OCI-LY7 (cell line): Measurements from ENCODE around the gene TAS1R1. TPM values are rescaled to one million over a fixed set of nuclear protein-coding genes. Genes with fewer than 3 reads are reported as not detected.

Experiments
- BruUV-seq: library from RNA; stranded (reverse); fragments of 400-500 nt; replicated peaks from 2 replicates; lab custom pipeline; 2021; lab: Mats Ljungman, UMichigan
- CTCF ChIA-PET: fragments of 300-600 bp; sonication (Branson Sonifier 250); formaldehyde crosslinking; loops from one replicate; lab custom pipeline; 2022; ENCODE audit warnings: antibody characterized with exemption; ENCODE audit not compliant: unreplicated experiment; lab: Charles Lee
- POLR2A ChIA-PET: fragments of 300-600 bp; sonication (Branson Sonifier 250); formaldehyde crosslinking; loops from one replicate; lab custom pipeline; 2022; ENCODE audit warnings: antibody characterized with exemption; lab: Charles Lee
- DNase-seq: peaks from one replicate; pipeline ENCODE4 v3.0.0-alpha.2; 2015; ENCODE audit warnings: low spot score
- H2AFZ ChIP-seq: fragments of 200-600 bp; sonication (generic), shearing (Covaris generic); 2 replicates; pipeline ENCODE4 v1.6.1; 2014; ENCODE audit warnings: mild to moderate bottlenecking, antibody characterized with exemption, low read length, moderate library complexity
- H3K27ac ChIP-seq: fragments of 200-600 bp; sonication (generic); 2 replicates; pipeline ENCODE4 v1.5.1; 2014; ENCODE audit warnings: mixed run types, low read depth, mild to moderate bottlenecking, moderate library complexity, low read length, inconsistent platforms; ENCODE audit not compliant: poor library complexity, severe bottlenecking
- H3K36me3 ChIP-seq: fragments of 200-600 bp; sonication (generic); 2 replicates; pipeline ENCODE4 v1.6.1; 2014; ENCODE audit warnings: mild to moderate bottlenecking, antibody characterized with exemption, low read length, moderate library complexity, mixed read lengths; ENCODE audit not compliant: insufficient read depth
- H3K4me1 ChIP-seq: fragments of 200-600 bp; sonication (generic); 2 replicates; pipeline ENCODE4 v1.5.1; 2014; ENCODE audit warnings: mild to moderate bottlenecking, low read length; ENCODE audit not compliant: insufficient read depth, poor library complexity, severe bottlenecking
- H3K4me2 ChIP-seq: fragments of 200-600 bp; sonication (generic); 2 replicates; pipeline ENCODE4 v1.6.1; 2014; ENCODE audit warnings: mild to moderate bottlenecking, low read length
- H3K4me3 ChIP-seq: fragments of 200-600 bp; sonication (generic); 2 replicates; pipeline ENCODE4 v1.5.1; 2014; ENCODE audit warnings: mild to moderate bottlenecking, low read depth, low read length; ENCODE audit not compliant: poor library complexity, severe bottlenecking
- H3K79me2 ChIP-seq: fragments of 200-600 bp; sonication (generic); 2 replicates; pipeline ENCODE4 v1.6.1; 2016; ENCODE audit warnings: low read depth, mild to moderate bottlenecking, low read length, moderate library complexity, mixed read lengths; ENCODE audit not compliant: insufficient read depth
- H3K9me2 ChIP-seq: fragments of 200-600 bp; sonication (generic); 2 replicates; pipeline ENCODE4 v1.6.1; 2016; ENCODE audit warnings: mild to moderate bottlenecking, low read length, mixed read lengths; ENCODE audit not compliant: insufficient read depth
- H3K9me3 ChIP-seq: fragments of 200-600 bp; sonication (generic); 2 replicates; pipeline ENCODE4 v1.6.1; 2014; ENCODE audit warnings: mild to moderate bottlenecking, mixed run types, low read length, mixed read lengths
- H4K20me1 ChIP-seq: fragments of 200-600 bp; sonication (generic); 2 replicates; pipeline ENCODE4 v1.6.1; 2014; ENCODE audit warnings: mild to moderate bottlenecking, antibody characterized with exemption, low read length, moderate library complexity, mixed read lengths; ENCODE audit not compliant: insufficient read depth
- CTCF ChIP-seq: fragments of 200-600 bp; sonication (generic); conservative IDR thresholded peaks from 2 replicates; pipeline ENCODE4 v1.5.1; 2014; ENCODE audit warnings: mild to moderate bottlenecking, antibody characterized with exemption, low read length, moderate library complexity, mixed read lengths
- EZH2phosphoT487 ChIP-seq: fragments of 200-600 bp; sonication (generic); IDR thresholded peaks from 2 replicates; pipeline ENCODE4 v1.6.1; 2018; ENCODE audit warnings: low read depth, borderline replicate concordance, mild to moderate bottlenecking, mixed run types, antibody characterized with exemption, low read length, moderate library complexity, mixed read lengths
- intact Hi-C: fragments of 100-400 bp; cut with micrococcal nuclease; formaldehyde crosslinking; loops from one replicate; pipeline ENCODE4 v1.10.0; 2022; ENCODE audit not compliant: unreplicated experiment
- total RNA-seq, 2 experiments: library from RNA; depleted of rRNA in 1 of 2; stranded (reverse); fragments of >200 nt in 1 of 2; shearing (Covaris generic) in 1 of 2; gene quantifications; 2 replicates each; pipeline ENCODE4 v1.2.3, GENCODE V29; 2014 to 2022

The TAS1R1 gene
- total RNA-seq, 2 experiments from 2014 or later: 0.11 TPM; not detected in 1

- Histone ChIP-seq H3K9me2 (no peaks in the 10 kb centered on the region), H3K36me3 (no peaks in the 10 kb centered on the region), H3K79me2 (no peaks in the 10 kb centered on the region), H3K27ac (no peak overlapping the region), H3K4me1 (peaks cover 12% of the 10 kb centered on the region), H3K4me2 (no peak overlapping the region), H2AFZ (no peak overlapping the region), H4K20me1 (no peaks in the 10 kb centered on the region), H3K9me3 (no peaks in the 10 kb centered on the region), H3K4me3 (no peak overlapping the region)
- no peak for DNase-seq
- TF ChIP-seq CTCF (no peak), EZH2phosphoT487 (no peak)
- intact Hi-C loops: no loop called here
- ChIA-PET CTCF (interaction anchor here (0.9 to 1.6 kb wide), 2 partner anchors 9 to 17 kb away, joined by 3 to 5 read pairs; partner anchors contain the start of genes NOL9 and ZBTB48), POLR2A (interaction anchor here (0.9 to 1.8 kb wide), 2 partner anchors 9 to 13 kb away, joined by 3 to 5 read pairs; partner anchors contain the start of gene ZBTB48)
- no TSS peak for BruUV-seq
These were observed 15.9 kb downstream of the TAS1R1 start for GRCh38 chr1:6570987-6571386.

- Histone ChIP-seq H3K4me2 (no peak overlapping the region), H3K4me1 (peaks cover 12% of the 10 kb centered on the region), H4K20me1 (no peaks in the 10 kb centered on the region), H3K36me3 (no peaks in the 10 kb centered on the region), H2AFZ (no peak overlapping the region), H3K9me3 (no peaks in the 10 kb centered on the region), H3K4me3 (no peak overlapping the region), H3K9me2 (no peaks in the 10 kb centered on the region), H3K79me2 (no peaks in the 10 kb centered on the region), H3K27ac (no peak overlapping the region)
- ChIA-PET POLR2A (no interaction called here), CTCF (no interaction called here)
- intact Hi-C loops: no loop called here
- no peak for DNase-seq
- TF ChIP-seq CTCF: no peak
- TF ChIP-seq EZH2phosphoT487: no peak
- no TSS peak for BruUV-seq
These were observed 17.7 kb downstream of the TAS1R1 start for GRCh38 chr1:6572653-6573383.

GRCh38 chr1:6574025-6574620, 19.0 kb downstream of the TAS1R1 start:
- no peak overlapping the region for H2AFZ ChIP-seq
- CTCF ChIA-PET: no interaction called here
- H3K36me3 ChIP-seq: no peaks in the 10 kb centered on the region
- H3K9me3 ChIP-seq: no peaks in the 10 kb centered on the region
- no peaks in the 10 kb centered on the region for H3K79me2 ChIP-seq
- DNase-seq: no peak
- TF ChIP-seq EZH2phosphoT487: no peak
- TF ChIP-seq CTCF: no peak
- no peak overlapping the region for H3K4me2 ChIP-seq
- no peak overlapping the region for H3K4me3 ChIP-seq
- H4K20me1 ChIP-seq: no peaks in the 10 kb centered on the region
- H3K27ac ChIP-seq: no peak overlapping the region
- BruUV-seq: no TSS peak
- POLR2A ChIA-PET: interaction anchor here (0.7 kb wide), 1 partner anchor 13 kb away, joined by 3 read pairs; no protein-coding TSS in a partner anchor
- H3K4me1 ChIP-seq: peaks cover 13% of the 10 kb centered on the region
- intact Hi-C loops: no loop called here
- no peaks in the 10 kb centered on the region for H3K9me2 ChIP-seq
